Peyer's patch (tissue), 4 donors: ENCODE data around the gene CLDN5.

Source experiments
- POLR2A ChIP-seq, 2 donors: fragments of 450-650 bp; IDR thresholded peaks; one replicate each; pipeline ENCODE4 v1.5.1; 2017; ENCODE audit warnings: antibody characterized with exemption in 2 of 2, mild to moderate bottlenecking in 2 of 2, moderate library complexity in 2 of 2
- TF ChIP-seq, protein P1 (sequence below), 6 experiments: fragments of 450-650 bp in 4 of 6; fragments of 200-600 bp in 2 of 6; sonication (generic) in 1 of 6; IDR thresholded peaks; one replicate each; pipeline ENCODE4 v1.5.1; 2017 to 2019; ENCODE audit warnings: antibody characterized with exemption in 6 of 6, mild to moderate bottlenecking in 3 of 6, moderate library complexity in 1 of 6

DNA sequence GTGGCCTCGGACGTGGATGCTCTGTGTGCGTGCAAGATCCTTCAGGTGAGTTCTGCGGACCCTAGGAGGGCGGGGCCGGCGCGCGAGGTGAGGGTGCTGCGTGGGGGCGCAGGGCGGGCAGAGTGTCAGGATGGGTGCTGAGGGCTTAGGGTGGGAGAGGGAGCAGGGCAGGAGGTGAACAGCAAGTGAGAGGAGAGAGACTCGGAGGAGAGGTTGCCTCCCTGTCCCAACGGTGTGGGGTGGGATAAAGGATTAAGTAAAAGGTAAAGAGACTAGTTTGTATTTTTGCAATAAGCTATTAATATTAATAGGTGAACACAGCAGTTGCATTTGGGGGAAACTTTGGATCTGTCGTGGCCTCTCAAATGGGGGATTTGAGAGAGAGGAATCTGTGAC, 44.0 kb downstream of the CLDN5 start:
- no peak for TF ChIP-seq POLR2A (IDR thresholded peaks at IDR 0.05)
- TF ChIP-seq, protein P1, sequence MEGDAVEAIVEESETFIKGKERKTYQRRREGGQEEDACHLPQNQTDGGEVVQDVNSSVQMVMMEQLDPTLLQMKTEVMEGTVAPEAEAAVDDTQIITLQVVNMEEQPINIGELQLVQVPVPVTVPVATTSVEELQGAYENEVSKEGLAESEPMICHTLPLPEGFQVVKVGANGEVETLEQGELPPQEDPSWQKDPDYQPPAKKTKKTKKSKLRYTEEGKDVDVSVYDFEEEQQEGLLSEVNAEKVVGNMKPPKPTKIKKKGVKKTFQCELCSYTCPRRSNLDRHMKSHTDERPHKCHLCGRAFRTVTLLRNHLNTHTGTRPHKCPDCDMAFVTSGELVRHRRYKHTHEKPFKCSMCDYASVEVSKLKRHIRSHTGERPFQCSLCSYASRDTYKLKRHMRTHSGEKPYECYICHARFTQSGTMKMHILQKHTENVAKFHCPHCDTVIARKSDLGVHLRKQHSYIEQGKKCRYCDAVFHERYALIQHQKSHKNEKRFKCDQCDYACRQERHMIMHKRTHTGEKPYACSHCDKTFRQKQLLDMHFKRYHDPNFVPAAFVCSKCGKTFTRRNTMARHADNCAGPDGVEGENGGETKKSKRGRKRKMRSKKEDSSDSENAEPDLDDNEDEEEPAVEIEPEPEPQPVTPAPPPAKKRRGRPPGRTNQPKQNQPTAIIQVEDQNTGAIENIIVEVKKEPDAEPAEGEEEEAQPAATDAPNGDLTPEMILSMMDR (IDR thresholded peaks at IDR 0.05), result no peak
